NCI-H2081 (cell line): ENCODE measurements around the gene SCYGR4.
"Not testable (repeated sequence)": the region's sequence is repeated elsewhere in the genome, so short reads cannot be mapped to it uniquely, and the experiment has no call there.

Source experiments
- DNase-seq, 2 experiments: peaks; one replicate each; lab custom pipeline; 2025; lab: John Stamatoyannopoulos, UW

Gene SCYGR4

GRCh38 chr2:227666631-227667170, 49.4 kb downstream of the SCYGR4 start, which contains the start of gene SCYGR5:
Gene SCYGR5, plus strand, starts transcription at chr2:227666804. Its CDS starts 0 bp downstream, at chr2:227666804.
- DNase-seq, result not testable (repeated sequence)
